NCI-H1930 (cell line): ENCODE measurements around the gene MIGA2.
"Not testable (repeated sequence)": the region's sequence is repeated elsewhere in the genome, so short reads cannot be mapped to it uniquely, and the experiment has no call there.

Experiments
- DNase-seq, 2 experiments: peaks; one replicate each; lab custom pipeline; 2025; lab: John Stamatoyannopoulos, UW

The MIGA2 gene

DNA sequence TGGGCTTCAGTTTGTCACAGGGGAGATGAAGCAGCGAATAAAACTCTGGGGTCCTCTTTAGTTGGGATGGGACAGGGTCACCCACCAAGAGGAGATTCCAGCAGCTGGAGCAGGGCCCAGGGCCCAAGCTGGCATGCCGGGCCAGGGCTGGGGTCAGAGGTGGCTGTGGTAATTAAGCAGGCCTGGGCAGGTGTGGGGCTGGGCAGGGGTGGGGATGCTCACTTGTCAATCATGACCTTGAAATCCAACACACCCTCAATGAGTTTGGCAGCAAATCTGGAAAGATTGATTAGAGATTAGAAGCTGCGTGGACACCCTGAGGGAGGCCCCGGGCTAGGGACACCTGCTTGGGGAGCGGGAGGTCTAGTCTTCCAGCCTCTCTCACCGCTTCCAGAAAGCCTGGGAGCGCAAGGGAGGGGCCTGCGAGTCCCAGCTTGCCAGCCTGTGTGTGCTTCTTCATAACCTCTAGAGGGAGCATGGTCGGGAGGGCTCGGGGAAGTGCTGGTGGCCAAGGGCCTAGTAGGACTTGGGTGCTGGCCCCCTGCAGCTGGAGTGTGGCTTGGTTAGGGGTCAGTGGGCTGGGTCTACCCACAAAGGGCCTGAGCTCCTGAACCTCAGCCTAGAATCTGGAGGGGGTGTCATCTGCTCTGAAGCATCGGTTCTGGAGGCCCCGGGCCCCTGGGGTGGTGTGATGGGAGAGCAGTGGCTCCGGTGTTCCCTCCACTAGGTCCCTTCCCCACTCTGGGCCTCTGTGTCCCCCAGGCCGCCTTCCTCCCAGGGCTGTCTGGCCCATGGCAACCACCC is 66.6 kb downstream of the MIGA2 start:
- DNase-seq: peak in 1 of 2 experiments; percentile 29

DNA sequence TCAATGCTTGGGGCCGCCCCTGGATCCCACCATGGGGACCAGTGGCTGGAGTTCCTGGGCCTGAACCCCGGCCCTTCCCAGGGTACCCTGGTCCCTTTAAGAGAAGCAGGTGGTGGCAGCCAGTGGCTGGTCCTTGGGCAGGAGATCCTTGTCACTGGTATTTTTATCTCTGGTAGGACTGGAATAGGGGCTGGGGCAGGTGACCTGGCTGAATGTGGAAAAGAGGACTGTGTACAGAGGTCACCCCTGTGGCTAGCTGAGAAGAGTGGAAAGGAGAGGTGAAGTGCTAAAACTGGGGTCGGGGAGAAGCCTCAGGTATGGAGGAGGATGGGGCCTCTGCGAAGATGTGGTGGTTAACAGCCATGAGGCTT is 67.2 kb downstream of the MIGA2 start:
- DNase-seq: no peak

DNA sequence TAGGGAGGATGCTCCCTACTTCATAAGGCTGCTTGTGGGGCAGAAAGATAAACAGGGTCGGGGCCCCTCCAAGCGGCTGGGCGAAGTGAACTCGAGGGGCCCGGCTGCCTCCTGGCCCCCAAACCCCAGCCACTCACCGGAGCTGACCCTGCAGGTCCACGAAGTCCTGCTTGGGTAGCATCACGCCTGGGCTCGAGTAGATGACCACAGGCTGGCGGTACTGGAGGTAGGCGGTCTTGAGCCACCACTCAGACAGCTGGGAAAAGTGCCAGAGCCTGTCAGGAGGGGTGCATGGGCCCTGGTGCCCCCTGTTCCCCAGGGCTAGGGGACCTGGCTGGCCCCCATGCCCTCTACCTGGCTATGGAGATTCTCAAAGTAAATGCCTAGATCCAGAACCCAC is 67.6 kb downstream of the MIGA2 start:
- no peak for DNase-seq

DNA sequence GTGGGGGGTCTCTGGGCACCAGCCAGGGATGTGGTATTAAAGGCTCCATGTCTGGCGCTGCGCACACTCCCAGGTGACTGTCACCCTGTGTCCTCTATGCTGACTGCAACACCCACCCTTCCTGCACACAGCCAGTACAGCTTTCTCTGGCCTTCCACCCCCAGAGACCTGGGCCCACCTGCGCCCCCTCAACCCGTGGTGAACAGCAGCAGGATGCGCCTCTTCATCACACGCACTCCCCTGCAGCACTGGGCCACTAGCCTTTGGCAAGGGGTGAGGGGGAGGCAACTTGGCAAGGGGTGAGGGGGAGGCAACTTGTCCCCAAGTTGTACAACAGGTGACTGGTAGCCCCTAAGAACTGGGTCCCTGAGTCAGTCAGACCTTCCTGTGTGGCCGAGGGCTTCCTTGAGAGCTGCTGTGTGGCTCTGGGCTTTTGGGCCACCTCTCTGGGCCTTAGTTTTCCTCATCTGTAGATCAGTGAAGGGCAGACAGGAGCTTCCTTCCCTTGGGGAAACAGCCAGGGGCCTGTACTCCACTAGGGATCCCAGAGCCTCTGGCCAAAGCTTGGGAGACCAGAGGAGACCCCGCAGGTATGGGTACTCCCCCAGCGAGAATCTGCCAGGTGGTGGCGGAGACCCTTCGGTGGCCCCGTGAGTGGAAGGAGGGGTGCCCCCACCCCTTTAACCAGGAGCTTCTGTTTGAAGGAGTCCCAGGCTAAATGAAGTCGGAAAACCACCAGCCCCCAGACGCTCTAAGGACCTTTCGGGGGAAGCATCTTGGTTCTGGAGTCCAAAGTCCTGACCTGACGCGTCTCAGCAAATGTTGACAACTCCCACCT is 69.7 kb downstream of the MIGA2 start:
- no peak for DNase-seq

DNA sequence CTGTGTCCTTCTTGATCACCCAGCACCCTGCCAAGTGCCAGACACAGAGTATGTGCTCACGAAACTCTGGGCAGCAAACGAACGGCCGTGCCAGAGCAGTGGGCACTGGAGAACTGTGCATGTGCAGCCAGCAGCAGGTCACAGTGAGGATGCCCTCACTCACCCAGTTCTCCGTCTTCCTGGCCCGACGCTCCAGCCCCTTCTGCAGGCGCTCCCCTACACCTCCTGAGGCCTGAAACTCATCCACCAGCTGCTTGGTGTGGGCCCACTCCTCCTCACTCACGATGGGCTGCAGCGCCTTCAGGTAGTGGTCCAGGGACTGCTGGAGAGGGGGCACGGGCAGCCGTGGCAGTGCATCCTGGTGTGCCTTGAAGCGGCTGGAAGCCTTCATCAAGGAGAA is 71.2 kb downstream of the MIGA2 start:
- no peak for DNase-seq

DNA sequence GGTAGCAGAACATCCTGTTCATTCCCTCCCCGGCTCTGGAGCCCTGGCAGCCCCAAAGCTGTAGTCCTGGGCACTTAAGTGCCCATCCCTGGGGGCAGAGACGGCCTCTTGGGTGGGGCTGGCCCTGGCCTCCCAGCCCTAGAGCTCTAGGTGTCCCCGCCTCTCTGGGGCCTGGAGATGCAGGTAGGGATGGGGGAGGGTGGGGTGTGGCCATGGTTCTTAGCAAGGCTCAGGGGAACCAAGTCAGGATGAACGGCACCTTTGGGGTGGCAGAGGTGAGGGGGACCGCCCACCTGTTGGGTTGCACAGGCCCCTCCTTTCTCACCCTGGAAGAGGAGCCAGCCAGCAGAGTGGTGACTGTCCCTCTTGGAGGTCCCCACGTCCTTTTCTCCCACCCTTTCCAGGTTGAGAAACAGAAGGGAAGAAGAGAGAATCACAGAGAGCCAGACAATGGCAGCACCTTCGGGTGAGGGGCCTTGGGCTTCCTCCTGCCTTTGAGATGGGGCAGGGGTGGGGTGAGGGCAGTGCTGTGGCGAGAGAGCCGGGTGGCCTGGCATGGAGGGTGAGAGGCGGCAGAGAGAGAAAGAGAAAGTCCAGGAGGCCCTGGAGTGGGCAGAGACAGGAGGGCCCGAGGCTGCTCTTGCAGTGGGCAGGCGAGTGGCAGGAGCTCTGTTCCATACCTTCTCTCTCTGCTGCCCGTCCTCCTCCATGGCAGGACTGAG is 71.8 kb downstream of the MIGA2 start:
- DNase-seq: no peak

DNA sequence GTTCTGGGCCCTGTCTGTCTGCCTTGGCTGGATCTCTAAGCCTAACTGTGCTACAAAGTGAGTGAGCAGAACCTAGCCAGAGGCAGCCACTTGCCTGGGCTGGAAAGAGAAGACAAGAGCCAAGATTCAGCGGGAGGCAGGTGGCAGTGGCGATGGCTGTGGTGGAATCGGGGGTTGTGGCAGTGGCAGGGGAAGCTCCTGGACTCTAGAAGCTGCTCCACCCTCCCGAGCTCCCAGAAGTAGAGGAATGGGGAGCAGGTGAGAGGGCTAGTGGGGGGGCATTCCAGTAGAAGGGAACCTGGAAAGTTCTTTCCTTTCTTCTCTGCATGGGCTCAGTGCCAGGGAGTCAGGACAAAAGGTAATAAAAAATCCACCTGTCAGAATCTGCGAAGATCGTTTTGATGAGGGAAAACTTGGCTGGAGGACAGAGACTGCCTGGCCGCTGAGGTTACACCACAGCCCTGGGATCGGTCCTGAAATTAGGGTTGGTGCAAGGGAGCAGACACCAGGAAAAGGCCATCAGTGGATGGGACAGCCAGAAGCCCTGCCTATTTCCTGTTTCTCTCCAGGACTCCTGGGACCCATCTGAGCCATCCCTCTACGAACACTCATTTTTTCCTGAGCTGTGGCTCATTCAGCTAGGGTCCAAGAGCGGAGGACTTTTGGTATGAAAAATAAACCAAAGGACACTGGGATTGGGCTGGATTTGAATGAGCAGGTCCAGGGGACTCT is 72.5 kb downstream of the MIGA2 start:
- no peak for DNase-seq

DNA sequence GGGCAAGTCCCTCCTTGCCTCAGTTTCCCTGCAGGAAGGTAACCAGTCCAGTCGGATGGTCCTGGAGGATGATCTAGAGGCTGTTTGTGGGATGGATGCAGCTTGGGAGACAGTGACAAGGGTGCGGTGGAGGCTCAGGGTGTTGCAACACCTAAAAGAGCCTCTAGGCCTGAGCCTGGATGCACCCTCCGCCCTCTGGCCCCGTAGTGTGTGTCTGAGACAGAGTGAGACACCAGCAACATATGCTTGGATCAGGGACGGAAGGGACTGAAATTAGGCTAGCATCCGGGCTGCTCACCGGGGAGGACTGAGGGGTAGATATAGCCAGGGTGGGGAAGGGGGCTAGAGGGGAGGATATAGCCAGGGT is 73.1 kb downstream of the MIGA2 start:
- DNase-seq: no peak

DNA sequence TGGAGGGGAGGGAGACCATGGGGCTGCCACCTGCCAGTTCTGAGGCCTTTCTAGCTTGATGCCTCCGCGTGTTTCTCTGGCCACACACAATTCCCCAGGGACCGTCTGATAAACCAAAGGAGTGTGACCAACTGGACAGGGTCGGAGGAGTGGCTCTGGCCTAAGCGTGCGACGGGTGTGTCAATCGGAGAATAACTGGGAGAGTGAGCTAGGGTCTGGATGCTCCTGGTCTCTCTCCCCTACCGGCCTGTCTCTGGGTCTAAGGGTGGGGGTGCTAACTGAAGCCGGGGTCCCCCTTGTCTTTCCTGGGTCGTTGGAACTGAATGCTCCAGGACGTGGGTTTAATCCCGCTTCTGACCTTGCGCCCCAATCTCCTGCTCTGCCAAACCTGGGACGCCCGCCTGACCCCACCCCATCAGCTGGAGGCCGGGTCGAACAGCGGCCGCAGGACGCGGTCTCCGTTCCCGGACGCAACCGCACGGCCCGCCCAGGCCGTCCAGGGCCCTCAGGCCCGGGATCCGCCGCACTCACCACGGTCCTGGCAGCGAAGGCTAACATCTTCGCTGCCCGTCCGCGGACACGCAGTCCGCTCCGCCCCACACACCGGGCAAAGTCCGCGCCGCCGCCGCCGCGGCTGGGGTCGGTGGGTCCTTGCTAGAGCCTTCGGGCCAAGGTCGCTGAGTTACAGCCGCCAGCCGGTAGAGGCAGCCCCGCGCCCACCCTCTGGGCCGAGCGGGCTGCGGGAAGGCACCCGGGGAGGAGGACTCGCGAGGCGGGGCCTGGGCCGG is 73.7 kb downstream of the MIGA2 start:
- no peak for DNase-seq

DNA sequence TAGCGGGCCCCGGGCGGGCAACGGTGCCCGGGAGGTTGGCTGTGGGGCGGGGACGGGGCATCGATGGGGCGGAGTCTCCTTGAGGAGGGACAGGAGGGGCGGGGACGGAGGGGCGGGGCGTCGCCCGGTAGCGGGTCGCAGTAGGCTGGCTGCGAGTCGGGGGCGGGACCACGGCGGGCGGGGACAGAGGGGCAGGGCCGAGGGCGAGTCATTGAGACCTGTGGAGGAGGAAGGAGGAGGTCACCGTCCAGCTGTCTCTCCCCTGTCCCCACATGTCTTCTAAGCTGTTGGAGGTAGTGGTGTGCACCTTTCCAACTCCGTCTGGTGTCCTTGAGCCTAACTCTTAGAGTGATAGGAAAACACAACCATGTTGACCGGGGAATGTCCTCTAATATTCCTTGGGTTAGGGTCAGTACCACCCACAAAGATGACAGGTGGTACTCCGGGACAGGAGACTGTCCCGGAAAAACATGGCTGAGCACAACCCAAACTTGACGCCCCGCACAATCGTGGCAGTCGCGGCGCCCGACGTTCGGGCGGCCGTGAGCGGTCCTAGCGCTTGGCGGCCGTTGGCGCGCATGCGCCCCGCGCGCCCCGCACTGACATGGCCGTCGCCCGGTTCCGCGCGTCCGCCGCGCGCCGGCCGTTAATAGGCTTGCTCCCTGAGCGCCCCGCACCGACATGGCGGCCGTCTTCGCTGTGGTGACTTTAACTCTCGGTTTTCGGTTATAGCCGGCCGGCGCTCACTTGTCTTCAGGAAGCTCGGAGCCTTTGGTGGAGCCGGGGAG is 74.5 kb downstream of the MIGA2 start, which contains the start of the genes CRAT and PTPA:
CRAT (minus strand) TSS at position 54 of the 788 bp plus-strand sequence. CDS start 284 bp downstream, outside the sequence.
PTPA (plus strand) TSS at position 676 of the 788 bp plus-strand sequence. CDS start 186 bp downstream, outside the sequence.
- DNase-seq: peak; percentile 73 to 94

DNA sequence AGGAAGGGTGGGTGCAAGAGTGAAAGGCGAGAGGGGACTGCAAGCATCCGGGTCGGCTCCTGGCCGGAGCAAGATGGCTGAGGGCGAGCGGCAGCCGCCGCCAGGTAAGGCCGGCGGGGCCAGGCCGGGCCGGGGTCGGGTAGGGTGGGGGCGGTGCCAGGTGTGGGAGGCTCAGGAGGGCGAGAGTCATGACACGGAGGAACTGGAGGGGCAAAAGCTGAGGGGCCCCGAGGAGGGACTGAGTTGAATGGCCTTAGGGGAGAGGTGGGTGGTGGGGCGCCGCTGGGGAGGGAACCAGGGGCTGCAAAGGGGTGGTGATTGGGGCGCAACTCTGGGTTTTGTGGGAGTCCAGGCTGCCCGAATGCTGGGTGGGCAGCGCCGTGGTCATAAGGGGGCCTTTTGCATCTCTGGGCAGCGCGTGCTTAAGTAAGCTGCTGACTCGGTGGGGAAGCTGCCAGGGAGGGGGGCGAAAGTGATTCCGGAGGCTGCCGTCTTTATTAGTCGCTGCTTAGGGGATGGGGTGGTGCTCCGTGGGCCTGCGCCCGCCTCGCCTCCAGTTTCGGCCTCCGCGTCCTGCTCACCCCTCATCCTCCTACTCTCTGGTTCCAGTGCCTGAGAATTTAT is 75.2 kb downstream of the MIGA2 start:
- DNase-seq: no peak

DNA sequence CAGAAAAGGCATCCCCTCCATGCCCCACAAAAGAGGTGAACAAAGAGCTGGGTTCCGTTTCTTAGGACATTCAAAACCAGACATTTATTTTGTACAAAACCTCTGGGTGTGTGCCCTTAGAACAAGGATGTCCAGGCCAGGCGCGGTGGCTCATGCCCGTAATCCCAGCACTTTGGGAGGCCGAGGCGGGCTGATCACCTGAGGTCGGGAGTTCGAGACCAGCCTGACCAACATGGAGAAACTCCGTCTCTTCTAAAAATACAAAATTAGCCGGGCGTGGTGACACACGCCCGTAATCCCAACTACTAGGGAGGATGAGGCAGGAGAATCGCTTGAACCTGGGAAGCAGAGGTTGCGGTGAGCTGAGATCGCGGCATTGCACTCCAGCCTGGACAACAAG is 76.1 kb downstream of the MIGA2 start:
- DNase-seq: not testable (repeated sequence)

DNA sequence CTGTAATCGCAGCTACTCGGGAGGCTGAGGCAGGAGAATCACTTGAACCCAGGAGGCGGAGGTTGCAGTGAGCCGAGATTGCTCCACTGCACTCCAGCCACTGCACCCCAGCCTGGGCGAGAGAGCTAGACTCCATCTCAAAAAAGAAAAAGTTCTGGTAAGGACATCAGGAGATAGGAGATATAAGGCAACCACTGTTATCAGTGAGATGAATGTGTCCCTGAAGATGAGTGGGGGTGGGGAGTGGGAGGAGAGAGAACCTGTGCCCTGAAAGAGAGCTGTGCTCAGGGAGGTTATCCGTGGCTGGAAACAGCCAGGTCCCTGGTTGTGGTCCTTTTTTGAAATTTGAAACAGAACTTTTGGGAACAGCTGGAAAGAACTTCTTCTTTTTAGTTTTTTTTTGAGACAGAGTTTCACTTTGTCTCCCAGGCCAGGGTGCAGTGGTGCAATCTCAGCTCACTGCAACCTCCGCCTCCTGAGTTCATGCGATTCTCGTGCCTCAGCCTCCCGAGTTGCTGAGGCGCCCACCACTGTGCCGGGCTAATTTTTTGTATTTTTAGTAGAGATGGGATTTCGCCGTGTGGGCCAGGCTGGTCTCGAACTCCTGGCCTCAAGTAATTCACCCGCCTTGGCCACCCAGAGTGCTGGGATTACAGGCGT is 77.3 kb downstream of the MIGA2 start:
- DNase-seq: no peak

DNA sequence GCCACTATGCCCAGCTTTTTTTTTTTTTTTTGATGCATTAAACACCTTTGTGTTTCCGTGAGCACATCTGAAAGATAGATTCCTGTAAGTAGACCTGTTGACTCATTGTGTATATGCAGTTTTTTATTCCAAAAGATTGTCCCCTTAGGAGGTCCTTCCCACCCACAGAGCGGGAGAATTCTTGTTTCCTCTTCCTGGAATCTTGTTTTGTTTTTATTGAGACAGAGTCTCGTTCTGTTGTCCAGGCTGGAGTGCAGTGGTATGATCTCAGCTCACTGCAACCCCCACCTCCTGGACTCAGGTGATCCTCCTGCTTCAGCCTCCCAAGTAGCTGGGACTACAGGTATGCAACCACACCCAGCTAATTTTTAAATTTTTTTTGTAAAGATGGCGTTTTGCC is 82.4 kb downstream of the MIGA2 start:
- no peak for DNase-seq

DNA sequence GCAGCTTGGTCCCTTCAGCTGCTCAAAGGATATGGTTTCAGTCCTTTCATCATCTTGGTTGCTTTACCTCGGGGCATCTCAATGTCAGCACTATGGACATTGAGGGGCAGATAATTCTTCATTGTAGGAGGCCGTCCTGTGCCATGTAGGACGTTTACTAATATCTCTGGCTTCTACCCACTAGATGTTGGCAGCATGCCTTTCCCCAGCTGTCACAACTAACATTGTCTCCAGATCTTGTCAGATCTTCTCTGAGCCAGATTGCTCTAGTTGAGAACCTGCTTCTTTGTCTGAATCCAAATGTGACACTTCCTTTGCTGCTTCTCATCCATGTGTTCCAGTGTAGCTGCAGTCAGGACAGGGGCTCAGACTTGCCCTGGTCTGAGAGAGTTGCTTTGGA is 85.1 kb downstream of the MIGA2 start:
- DNase-seq: no peak
